Activated CD4-positive, CD25-positive, alpha-beta regulatory T cell treated with anti-CD3 and anti-CD28 coated beads, Interleukin-2, amount 50 U/mL, for 72 hours (primary cell): ENCODE data around the gene PNMT.
"Not testable (repeated sequence)": the region's sequence is repeated elsewhere in the genome, so short reads cannot be mapped to it uniquely, and the experiment has no call there.

Experiments
- DNase-seq: peaks from one replicate; pipeline ENCODE4 v3.0.0; 2021

The PNMT gene

DNA sequence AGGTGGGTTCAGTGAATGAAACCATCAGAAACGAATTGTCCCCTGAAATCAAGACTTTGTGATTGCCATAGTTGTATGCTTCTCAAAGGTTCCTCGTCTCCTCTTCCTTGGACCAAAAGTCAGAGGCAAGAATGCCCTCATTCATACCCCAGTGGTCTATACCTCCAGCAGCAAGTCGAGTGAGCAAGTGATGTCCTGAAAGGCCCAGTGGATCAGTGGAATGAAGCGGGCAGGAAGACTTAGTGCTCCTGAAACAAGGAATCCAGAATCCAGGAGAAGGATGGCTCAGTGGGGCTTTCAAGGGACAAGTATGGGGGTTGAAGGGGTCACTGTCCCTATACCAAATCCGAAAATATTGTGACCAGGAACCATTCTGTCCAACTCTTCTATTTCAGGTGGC is 26.3 kb downstream of the PNMT start:
- no peak for DNase-seq

- no peak for DNase-seq
These were observed 26.8 kb downstream of the PNMT start for GRCh38 chr17:39695089-39695474.

DNA sequence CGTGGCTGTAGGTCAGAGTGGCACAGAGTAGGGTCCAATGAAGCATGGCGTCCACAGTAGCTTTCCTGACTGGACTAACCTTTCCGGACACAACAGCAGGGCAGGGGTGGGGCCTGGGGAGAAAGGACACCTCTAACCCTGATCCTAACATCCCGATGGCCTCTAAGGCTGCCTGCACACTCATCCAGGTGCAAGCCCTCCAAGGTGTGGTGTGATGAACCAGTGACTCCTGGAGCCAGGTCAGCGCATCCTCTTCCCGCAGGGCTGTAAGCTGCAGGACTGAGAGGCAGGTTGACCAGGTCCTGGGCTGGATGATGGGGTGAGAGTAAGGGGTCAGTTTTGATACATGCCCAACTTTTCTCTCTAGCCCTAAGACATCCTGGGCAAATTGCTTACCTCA is 28.5 kb downstream of the PNMT start:
- no peak for DNase-seq

- no peak for DNase-seq
These were observed 29.7 kb downstream of the PNMT start for GRCh38 chr17:39697961-39698360.

DNA sequence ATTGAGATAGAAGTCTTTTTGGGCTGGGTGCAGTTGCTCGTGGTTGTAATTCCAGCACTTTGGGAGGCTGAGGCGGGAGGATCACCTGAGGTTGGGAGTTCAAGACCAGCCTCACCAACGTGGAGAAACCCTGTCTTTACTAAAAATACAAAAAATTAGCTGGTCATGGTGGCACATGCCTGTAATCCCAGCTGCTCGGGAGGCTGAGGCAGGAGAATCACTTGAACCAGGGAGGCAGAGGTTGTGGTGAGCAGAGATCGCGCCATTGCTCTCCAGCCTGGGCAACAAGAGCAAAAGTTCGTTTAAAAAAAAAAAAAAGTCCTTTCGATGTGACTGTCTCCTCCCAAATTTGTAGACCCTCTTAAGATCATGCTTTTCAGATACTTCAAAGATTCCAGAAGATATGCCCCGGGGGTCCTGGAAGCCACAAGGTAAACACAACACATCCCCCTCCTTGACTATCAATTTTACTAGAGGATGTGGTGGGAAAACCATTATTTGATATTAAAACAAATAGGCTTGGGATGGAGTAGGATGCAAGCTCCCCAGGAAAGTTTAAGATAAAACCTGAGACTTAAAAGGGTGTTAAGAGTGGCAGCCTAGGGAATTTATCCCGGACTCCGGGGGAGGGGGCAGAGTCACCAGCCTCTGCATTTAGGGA is 31.0 kb downstream of the PNMT start:
- not testable (repeated sequence) for DNase-seq

GRCh38 chr17:39699818-39700147 is 31.5 kb downstream of the PNMT start, which contains the start of gene ERBB2:
TSS of gene ERBB2 (plus strand) at chr17:39700064. CDS start at chr17:39700239, 175 bp downstream.
- DNase-seq: no peak

GRCh38 chr17:39700148-39700987 is 32.1 kb downstream of the PNMT start:
- DNase-seq: no peak

- DNase-seq: no peak
These were observed 32.9 kb downstream of the PNMT start for GRCh38 chr17:39701012-39701783.

GRCh38 chr17:39701784-39702422 is 33.6 kb downstream of the PNMT start:
- no peak for DNase-seq

DNA sequence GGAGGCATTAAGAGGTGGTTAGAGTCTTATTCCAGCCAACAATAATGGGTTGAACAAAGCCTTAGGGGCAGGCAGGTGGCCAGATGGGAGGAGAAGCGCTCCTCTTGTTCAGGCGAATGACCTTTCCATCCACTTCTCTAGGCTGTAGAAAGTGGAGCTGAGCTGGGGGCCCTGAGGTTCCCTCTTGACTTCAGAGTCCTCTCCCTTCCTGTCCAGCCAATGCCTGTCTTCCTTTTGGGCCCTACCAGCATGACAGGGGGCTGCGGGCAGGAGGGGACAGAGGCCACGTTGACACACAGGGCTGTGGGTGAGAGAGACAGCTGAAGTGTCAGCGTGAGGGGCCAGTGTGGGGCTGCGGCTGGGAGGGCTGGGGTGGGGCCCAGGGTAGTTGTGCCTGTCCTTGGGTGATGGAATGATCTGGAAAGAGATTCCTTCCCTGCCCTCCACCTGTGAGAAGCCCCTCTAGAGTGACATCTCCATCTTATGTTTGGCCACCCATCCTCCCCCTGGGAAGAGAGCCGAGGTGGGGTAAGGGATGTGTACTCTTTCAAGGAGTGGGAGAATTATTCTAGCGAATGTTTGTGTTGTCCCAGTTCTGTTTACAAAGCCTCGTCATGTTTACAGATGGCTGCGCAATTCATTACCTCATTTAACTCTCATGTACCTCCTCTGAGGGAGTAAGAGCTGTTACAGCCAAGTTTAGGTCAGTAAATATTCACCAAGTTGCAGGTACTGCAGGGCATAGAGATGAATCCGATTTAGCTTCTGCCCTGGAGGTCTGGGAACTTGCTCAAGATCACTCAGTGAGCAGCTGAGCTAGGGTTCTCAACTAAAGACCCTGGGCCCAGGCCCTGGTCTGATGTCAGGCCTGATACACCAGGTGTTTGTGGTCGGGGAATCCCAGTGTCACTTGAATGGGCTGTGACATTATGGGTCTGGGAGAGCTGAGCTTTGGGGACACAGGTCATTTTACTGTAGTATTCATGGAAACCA is 34.9 kb downstream of the PNMT start:
- no peak for DNase-seq

DNA sequence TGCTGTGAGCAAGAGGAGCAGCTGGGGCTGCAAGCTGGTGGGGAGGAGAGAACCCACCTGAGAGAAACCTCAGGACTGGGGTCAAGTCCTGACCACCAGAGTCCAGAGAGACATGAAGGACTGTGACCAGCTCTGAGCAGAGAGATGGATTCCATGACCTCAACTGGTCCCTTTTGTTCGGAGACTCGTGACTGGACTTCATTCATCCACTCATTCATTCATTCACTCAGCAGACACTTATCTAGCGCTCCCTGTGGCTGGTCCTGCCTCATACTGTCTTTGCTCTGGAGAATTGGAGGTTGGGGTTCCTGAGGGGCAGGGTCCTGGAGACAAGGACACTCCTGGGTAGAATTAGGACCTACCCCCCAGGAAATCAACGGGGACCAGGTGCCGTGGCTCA is 35.7 kb downstream of the PNMT start:
- no peak for DNase-seq

- no peak for DNase-seq
These were observed 36.7 kb downstream of the PNMT start for GRCh38 chr17:39704821-39705551.

DNA sequence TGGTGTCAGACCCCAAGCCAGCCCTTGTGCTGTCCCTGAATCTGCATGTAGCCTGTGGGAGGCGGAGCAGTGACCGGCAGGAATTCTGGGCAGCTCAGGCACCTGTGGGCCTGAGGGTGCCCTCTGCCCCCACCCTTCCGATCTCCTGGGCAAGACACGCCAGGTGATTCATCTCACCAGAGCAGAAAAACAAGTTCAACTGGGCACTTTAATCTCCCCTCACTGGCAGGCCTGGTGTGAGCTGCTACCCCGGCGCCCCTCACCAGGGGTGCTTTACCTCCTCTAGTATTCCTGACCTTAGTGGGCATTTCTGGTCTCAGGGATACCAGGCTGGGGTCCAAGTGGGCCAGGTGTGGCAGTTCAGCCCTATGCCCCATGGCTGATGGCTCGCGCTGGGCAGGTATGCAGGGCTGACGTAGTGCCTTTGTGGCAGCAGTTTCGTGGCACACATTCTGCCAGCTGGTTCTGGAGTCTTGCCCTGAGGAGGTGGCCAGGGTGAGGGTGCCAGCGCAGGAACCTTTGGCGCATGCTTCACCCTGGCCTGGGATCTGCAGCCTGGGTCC is 37.6 kb downstream of the PNMT start:
- DNase-seq: no peak

DNA sequence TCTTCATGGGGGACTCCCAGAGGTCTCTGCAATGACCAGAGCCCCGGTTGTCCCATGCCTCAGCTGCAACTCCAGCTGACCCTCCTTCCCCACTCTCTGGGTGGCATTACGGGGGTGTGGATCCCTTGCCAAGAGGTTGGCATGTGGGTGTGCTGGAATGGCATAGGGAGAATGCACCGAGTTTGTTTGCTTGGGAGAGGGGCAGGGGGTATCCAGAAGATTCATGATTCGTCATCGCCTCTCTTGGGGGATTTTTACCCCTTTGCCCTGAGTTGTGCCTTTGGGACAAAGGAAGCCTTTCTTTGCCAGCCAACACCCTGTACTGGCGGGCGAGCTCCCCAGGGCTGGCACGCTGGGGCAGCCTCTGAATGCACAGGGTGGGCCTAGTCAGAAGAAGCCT is 38.1 kb downstream of the PNMT start:
- no peak for DNase-seq

DNA sequence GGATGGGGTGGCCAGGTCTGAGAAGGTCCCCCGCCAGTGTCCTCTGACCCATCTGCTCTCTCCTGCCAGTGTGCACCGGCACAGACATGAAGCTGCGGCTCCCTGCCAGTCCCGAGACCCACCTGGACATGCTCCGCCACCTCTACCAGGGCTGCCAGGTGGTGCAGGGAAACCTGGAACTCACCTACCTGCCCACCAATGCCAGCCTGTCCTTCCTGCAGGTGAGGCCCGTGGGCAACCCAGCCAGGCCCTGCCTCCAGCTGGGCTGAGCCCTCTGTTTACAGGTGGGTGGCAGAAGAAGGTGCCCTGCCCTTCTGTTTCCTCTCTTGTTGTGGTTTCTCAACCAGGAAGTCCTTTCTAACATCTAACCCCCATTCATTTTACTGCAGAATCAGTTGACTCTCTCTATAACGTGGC is 38.7 kb downstream of the PNMT start:
- DNase-seq: no peak

- no peak for DNase-seq
These were observed 41.2 kb downstream of the PNMT start for GRCh38 chr17:39709319-39709997.

DNA sequence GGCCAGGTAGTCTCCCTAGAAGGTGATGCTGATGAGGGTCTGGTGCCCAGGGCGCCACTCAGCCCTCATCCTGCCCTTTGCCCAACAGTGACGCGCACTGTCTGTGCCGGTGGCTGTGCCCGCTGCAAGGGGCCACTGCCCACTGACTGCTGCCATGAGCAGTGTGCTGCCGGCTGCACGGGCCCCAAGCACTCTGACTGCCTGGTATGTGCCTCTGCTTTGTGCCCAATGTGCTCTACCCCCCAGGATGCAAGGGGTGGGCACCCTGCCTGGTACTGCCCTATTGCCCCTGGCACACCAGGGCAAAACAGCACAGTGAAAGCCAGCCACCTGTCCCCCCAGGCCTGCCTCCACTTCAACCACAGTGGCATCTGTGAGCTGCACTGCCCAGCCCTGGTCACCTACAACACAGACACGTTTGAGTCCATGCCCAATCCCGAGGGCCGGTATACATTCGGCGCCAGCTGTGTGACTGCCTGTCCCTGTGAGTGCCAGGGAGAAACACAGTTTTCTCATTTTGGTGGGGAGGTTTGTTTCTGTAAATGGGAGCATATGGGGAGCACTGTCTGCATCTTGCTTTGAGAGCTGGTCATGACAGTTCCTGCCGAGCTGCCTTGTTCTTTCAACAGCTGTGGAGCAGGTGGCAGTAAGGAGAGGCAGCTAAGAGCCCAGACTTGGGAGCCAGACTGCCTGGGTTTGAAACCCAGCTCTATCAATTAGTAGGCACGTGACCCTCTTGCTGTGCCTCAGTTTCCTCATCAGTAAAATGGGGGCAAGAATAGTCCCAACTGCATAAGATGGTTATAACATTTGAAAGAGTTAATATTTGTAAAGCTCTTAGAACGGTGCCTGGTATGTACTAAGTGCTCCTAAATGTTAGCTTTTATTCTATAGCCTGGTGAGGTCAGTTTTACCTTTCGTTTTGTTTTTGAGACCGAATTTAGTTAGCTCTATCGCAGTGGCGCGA is 42.0 kb downstream of the PNMT start:
- no peak for DNase-seq

DNA sequence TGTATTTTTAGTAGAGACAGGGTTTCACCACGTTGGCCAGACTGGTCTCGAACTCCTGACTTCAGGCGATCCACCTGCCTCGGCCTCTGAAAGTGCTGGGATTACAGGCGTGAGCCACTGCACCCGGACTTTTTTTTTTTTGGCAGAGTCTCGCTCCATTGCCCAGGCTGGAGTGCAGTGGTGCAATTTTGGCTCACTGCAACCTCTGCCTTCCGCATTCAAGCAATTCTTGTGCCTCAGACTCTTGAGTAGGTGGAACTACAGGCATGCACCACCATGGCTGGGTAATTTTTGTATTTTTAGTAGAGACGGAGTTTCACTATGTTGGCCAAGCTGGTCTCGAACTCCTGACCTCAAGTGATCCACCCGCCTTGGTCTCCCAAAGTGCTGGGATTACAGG is 42.8 kb downstream of the PNMT start:
- DNase-seq: not testable (repeated sequence)

GRCh38 chr17:39711851-39712250 is 43.6 kb downstream of the PNMT start:
- DNase-seq: no peak
